ENCODE measurements around the gene NUDT6.

The NUDT6 gene

GRCh38 chr4:122914938-122915337 lies 7.5 kb downstream of the NUDT6 start:
- no peak for DNase-seq (ENCODE audit: low read depth in 2 of 3, low spot score in 2 of 3)

- DNase-seq (ENCODE audit: low read depth in 2 of 3, low spot score in 2 of 3), result no peak
These were observed 8.0 kb downstream of the NUDT6 start for GRCh38 chr4:122914292-122914904.

GRCh38 chr4:122912810-122913575 lies 9.4 kb downstream of the NUDT6 start:
- DNase-seq (ENCODE audit: low read depth in 2 of 3, low spot score in 2 of 3), result no peak

- no peak for DNase-seq (ENCODE audit: low read depth in 2 of 3, low spot score in 2 of 3)
These were observed 10.8 kb downstream of the NUDT6 start for GRCh38 chr4:122911588-122911987.

GRCh38 chr4:122909683-122910082 lies 12.7 kb downstream of the NUDT6 start:
- no peak for DNase-seq (ENCODE audit: low read depth in 2 of 3, low spot score in 2 of 3)

- DNase-seq (ENCODE audit: low read depth in 2 of 3, low spot score in 2 of 3), result no peak
These were observed 14.2 kb downstream of the NUDT6 start for GRCh38 chr4:122908223-122908622.

GRCh38 chr4:122906859-122907305 lies 15.5 kb downstream of the NUDT6 start:
- DNase-seq (ENCODE audit: low read depth in 2 of 3, low spot score in 2 of 3), result no peak

- no peak for DNase-seq (ENCODE audit: low read depth in 2 of 3, low spot score in 2 of 3)
These were observed 18.6 kb downstream of the NUDT6 start for GRCh38 chr4:122903766-122904288.

GRCh38 chr4:122901247-122902010 lies 21.0 kb downstream of the NUDT6 start:
- DNase-seq (ENCODE audit: low read depth in 2 of 3, low spot score in 2 of 3), result no peak

- no peak for DNase-seq (ENCODE audit: low read depth in 2 of 3, low spot score in 2 of 3)
These were observed 22.1 kb downstream of the NUDT6 start for GRCh38 chr4:122900314-122900713.

- no peak for DNase-seq (ENCODE audit: low read depth in 2 of 3, low spot score in 2 of 3)
These were observed 22.7 kb downstream of the NUDT6 start for GRCh38 chr4:122899682-122900081.

- no peak for DNase-seq (ENCODE audit: low read depth in 2 of 3, low spot score in 2 of 3)
These were observed 23.8 kb downstream of the NUDT6 start for GRCh38 chr4:122898370-122899150.

GRCh38 chr4:122896270-122896669 lies 26.1 kb downstream of the NUDT6 start:
- no peak for DNase-seq (ENCODE audit: low read depth in 2 of 3, low spot score in 2 of 3)

GRCh38 chr4:122895336-122895995 lies 26.9 kb downstream of the NUDT6 start:
- DNase-seq (ENCODE audit: low read depth in 2 of 3, low spot score in 2 of 3), result no peak

- DNase-seq (ENCODE audit: low read depth in 2 of 3, low spot score in 2 of 3), result no peak
These were observed 27.6 kb downstream of the NUDT6 start for GRCh38 chr4:122894827-122895226.

GRCh38 chr4:122890147-122890795 lies 32.1 kb downstream of the NUDT6 start:
- DNase-seq (ENCODE audit: low read depth in 2 of 3, low spot score in 2 of 3), result no peak

- no peak for DNase-seq (ENCODE audit: low read depth in 2 of 3, low spot score in 2 of 3)
These were observed 32.7 kb downstream of the NUDT6 start for GRCh38 chr4:122889726-122890125.

GRCh38 chr4:122884499-122884898 lies 37.9 kb downstream of the NUDT6 start:
- no peak for DNase-seq (ENCODE audit: low read depth in 2 of 3, low spot score in 2 of 3)

- DNase-seq (ENCODE audit: low read depth in 2 of 3, low spot score in 2 of 3), result no peak
These were observed 39.3 kb downstream of the NUDT6 start for GRCh38 chr4:122882857-122883735.
